22Rv1 (cell line): Measurements from ENCODE around the gene BIRC7.

ENCODE experiments used
- H3K27ac ChIP-seq: fragments of 450-650 bp; 2 replicates; pipeline ENCODE4 v1.5.1; 2017
- CTCF ChIP-seq: fragments of 450-650 bp; IDR thresholded peaks from 2 replicates; pipeline ENCODE4 v1.5.1; 2017; ENCODE audit warnings: mild to moderate bottlenecking
- ZFX ChIP-seq: fragments of 450-650 bp; IDR thresholded peaks from 2 replicates; pipeline ENCODE4 v1.6.1; 2017; ENCODE audit warnings: antibody characterized with exemption, borderline replicate concordance

BIRC7 gene

GRCh38 chr20:63261060-63261794, 25.5 kb downstream of the BIRC7 start:
- H3K27ac ChIP-seq = no peak overlapping the region
- no peak for TF ChIP-seq ZFX

DNA sequence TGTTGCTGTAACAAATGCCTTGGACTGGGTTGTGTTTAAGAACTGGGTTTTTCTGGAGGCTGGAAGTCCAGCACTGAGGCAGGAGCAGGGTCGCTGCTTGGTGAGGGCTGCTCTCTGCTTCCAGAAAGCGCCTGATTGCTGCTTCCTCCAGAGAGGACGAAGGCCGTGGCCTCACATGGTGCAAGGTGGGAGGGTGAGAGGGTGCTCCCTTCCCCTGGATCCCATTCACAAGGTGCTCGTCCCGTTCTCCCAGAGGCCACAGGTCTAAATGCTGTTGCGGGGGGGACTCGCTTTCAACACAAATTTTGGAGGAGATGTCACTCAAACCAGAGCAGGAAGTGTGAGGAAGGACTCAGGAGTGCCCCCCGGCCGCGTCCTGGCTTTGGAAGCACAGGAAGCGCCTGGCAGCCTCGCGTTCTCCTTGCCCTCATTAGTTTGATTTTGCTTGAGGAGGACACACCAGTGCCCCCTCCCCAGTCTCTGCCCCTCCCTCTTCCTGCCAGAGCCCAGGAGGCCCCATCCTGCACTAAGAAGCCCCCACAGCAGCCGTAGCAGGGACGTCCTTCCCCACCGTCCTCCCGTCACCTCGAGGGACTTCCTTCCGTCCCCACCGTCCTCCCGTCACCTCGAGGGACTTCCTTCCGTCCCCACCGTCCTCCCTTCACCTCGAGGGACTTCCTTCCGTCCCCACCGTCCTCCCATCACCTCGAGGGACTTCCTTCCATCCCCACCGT, 26.3 kb downstream of the BIRC7 start:
- TF ChIP-seq ZFX = no peak
- no peak for TF ChIP-seq CTCF
- H3K27ac ChIP-seq = no peak overlapping the region

GRCh38 chr20:63262836-63263235, 27.1 kb downstream of the BIRC7 start:
- TF ChIP-seq CTCF (no peak), ZFX (no peak)
- H3K27ac ChIP-seq = no peak overlapping the region

DNA sequence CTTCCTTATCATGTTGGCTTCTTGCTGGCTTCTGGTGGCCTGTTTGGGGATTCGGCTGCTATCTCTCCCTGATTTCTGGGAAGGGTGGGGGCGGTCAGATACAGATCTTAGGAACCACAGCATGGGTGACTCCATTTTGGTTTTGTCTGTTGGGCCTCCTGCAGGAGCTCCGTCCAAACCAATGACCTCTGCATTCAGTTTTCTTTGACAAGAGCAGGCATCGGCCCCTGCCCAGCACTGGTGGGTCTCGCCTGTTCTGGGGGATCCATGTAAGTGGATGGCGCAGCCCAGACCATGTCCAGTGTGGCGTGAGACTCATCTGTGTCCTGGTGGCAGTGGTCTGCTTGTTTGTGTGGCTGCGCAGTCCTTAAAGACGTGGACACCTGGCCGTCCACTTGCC, 28.3 kb downstream of the BIRC7 start:
- no peak overlapping the region for H3K27ac ChIP-seq
- TF ChIP-seq ZFX (no peak), CTCF (no peak)

- no peak for TF ChIP-seq ZFX
- TF ChIP-seq CTCF = no peak
- H3K27ac ChIP-seq = no peak overlapping the region
Measured at GRCh38 chr20:63264519-63264918, 28.8 kb downstream of the BIRC7 start.

GRCh38 chr20:63265891-63266515, 30.3 kb downstream of the BIRC7 start:
- no peak for TF ChIP-seq CTCF
- no peak for TF ChIP-seq ZFX
- no peak overlapping the region for H3K27ac ChIP-seq

- TF ChIP-seq ZFX (no peak), CTCF (no peak)
- H3K27ac ChIP-seq = no peak overlapping the region
Measured at GRCh38 chr20:63267691-63268090, 32.0 kb downstream of the BIRC7 start.
